Measurements from ENCODE around the gene CAND1. TPM values are rescaled to one million over a fixed set of nuclear protein-coding genes. Genes with fewer than 3 reads are reported as not detected.
"Not testable (repeated sequence)": the region's sequence is repeated elsewhere in the genome, so short reads cannot be mapped to it uniquely, and the experiment has no call there.

The CAND1 gene
- total and polyA plus RNA-seq, 3 donors from 2014 or later: 88.4 to 131 (median 125) TPM

DNA sequence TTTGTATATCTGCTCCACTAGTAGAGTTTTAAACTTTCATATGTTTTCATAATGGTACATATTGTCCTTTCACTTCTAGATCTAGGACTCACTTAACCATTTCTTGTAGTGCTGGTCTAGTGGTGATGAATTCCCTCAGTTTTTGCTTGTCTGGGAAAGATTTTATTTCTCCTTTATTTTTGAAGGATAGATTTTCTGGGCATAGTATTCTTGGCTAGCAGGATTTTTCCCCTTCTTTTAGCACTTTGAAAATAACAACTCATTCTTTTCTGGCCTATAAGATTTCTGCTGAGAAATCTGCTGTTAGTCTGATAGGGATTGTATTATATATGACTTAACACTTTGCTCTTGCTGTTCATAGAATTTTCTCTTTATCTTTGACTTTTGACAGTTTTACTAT lies 69.3 kb downstream of the CAND1 start:
- H3K27me3 ChIP-seq: no peaks in the 10 kb centered on the region
- no peak overlapping the region for H3K27ac ChIP-seq
- H3K4me3 ChIP-seq: no peak overlapping the region
- no peak for TF ChIP-seq POLR2A (IDR thresholded peaks at IDR 0.05)
- TF ChIP-seq, protein P1, sequence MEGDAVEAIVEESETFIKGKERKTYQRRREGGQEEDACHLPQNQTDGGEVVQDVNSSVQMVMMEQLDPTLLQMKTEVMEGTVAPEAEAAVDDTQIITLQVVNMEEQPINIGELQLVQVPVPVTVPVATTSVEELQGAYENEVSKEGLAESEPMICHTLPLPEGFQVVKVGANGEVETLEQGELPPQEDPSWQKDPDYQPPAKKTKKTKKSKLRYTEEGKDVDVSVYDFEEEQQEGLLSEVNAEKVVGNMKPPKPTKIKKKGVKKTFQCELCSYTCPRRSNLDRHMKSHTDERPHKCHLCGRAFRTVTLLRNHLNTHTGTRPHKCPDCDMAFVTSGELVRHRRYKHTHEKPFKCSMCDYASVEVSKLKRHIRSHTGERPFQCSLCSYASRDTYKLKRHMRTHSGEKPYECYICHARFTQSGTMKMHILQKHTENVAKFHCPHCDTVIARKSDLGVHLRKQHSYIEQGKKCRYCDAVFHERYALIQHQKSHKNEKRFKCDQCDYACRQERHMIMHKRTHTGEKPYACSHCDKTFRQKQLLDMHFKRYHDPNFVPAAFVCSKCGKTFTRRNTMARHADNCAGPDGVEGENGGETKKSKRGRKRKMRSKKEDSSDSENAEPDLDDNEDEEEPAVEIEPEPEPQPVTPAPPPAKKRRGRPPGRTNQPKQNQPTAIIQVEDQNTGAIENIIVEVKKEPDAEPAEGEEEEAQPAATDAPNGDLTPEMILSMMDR (IDR thresholded peaks at IDR 0.05): no peak
- intact Hi-C loops (cut with DNase I; ENCODE audit: low total_unique reads): no loop called here
- no peaks in the 10 kb centered on the region for H3K9me3 ChIP-seq
- no peaks in the 10 kb centered on the region for H3K4me1 ChIP-seq
- no peak for DNase-seq
- no peaks in the 10 kb centered on the region for H3K36me3 ChIP-seq (ENCODE audit: low read depth, missing control alignments)

DNA sequence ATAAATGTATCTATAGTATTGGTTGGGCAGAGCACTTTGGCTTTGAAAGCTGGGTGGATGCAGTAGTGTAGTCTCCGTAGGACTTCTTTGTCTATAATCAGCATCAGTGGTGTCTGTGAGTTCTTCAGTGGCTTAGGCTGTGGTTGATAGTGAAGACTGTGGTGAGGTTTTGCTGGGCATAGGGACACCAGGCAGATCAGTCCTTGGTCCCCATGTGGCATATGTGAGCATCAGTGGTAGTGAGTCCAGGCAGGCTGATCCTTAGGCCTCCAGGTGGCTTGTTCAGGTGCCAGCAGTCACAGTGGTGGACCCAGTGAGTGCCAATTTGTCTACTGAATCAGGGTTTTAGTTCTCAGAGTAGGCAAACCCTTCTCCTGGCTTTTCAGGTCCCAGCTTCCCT lies 70.4 kb downstream of the CAND1 start:
- Histone ChIP-seq H3K9me3 (no peaks in the 10 kb centered on the region), H3K4me1 (no peaks in the 10 kb centered on the region), H3K36me3 (ENCODE audit: low read depth, missing control alignments) (no peaks in the 10 kb centered on the region), H3K27ac (no peak overlapping the region), H3K27me3 (no peaks in the 10 kb centered on the region), H3K4me3 (no peak overlapping the region)
- TF ChIP-seq, protein P1 (IDR thresholded peaks at IDR 0.05): no peak
- no peak for TF ChIP-seq POLR2A (IDR thresholded peaks at IDR 0.05)
- DNase-seq: no peak
- 97 to 100% methylated on average over 1 of the region's 1 CpG for WGBS, 2 donors
- intact Hi-C loops (cut with DNase I; ENCODE audit: low total_unique reads): no loop called here

DNA sequence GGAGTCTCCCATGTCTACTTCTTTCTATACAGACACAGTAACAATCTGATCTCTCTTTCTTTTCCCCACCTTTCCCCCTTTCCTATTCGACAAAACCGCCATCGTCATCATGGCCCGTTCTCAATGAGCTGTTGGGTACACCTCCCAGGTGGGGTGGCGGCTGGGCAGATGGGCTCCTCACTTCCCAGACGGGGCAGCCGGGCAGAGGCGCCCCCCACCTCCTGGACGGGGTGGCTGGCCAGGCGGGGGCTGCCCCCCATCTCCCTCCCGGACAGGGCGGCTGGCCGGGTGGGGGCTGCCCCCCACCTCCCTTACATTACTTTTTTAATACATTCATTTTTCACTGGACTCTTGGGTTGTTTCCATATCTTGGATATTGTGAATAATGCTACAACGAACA lies 71.9 kb downstream of the CAND1 start:
- H3K36me3 ChIP-seq (ENCODE audit: low read depth, missing control alignments); H3K9me3 ChIP-seq; intact Hi-C loops (cut with DNase I; ENCODE audit: low total_unique reads); DNase-seq; H3K4me1 ChIP-seq; H3K4me3 ChIP-seq; H3K27me3 ChIP-seq; H3K27ac ChIP-seq: not testable (repeated sequence)
- 88 to 92% methylated on average over 14 of the region's 14 CpGs for WGBS, 2 donors

DNA sequence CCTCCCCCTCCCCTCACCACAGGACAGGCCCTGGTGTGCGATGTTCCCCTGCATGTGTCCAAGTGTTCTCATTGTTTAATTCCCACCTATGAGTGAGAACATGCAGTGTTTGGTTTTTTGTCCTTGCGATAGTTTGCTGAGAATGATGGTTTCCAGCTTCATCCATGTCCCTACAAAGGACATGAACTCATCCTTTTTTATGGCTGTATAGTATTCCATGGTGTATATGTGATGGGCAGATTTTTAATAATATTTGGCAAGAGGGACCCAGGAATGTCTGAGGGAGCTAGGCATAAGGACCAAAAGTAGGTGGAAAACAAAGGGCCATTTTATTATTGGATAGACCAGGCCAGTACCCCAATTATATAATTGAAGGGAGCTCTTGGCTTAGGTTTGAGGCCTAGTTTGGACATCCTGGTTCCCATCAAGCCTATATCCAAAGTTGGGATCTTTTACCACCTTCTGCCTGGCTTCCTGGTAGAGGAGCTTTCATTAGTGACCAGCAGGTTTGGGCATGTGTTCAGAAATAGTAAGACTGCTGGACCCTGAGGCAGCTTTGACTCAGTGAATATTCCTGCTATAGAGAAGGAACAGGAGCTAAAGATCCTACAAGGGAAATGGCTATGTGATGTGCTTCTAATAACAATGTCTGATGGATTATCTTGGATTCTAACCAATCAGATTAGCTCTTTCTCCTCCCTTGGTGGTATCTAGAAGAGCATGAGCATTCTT lies 76.0 kb downstream of the CAND1 start:
- no peak for DNase-seq
- intact Hi-C loops (cut with DNase I; ENCODE audit: low total_unique reads): no loop called here
- no peak overlapping the region for H3K4me3 ChIP-seq
- WGBS, 2 donors: 85 to 92% methylated on average over 2 of the region's 2 CpGs
- no peaks in the 10 kb centered on the region for H3K27me3 ChIP-seq
- no peaks in the 10 kb centered on the region for H3K36me3 ChIP-seq (ENCODE audit: low read depth, missing control alignments)
- TF ChIP-seq POLR2A (IDR thresholded peaks at IDR 0.05): no peak
- TF ChIP-seq, protein P1 (IDR thresholded peaks at IDR 0.05): no peak
- H3K27ac ChIP-seq: no peak overlapping the region
- no peaks in the 10 kb centered on the region for H3K4me1 ChIP-seq
- no peaks in the 10 kb centered on the region for H3K9me3 ChIP-seq

DNA sequence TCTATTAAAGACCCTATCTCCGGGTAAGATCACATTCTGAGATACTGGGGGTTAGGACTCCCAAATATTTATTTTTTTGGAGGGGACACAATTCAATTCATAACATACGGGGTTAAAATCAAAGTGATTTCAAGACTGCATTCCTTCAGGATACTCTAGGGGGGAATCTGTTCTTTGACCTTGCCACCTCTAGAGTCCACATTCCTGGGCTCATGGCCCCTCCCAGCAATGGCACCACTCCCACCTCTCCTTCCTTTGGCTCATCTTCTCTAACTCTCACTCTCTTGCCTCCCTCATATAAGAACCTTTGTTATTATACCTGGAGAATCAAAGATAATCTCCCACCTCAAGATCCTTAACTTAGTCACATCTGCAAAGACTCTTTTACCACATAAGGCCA lies 79.5 kb downstream of the CAND1 start:
- no peaks in the 10 kb centered on the region for H3K9me3 ChIP-seq
- 83 to 98% methylated on average over 2 of the region's 2 CpGs for WGBS, 2 donors
- no peaks in the 10 kb centered on the region for H3K4me1 ChIP-seq
- TF ChIP-seq, protein P1 (IDR thresholded peaks at IDR 0.05): no peak
- no peak for TF ChIP-seq POLR2A (IDR thresholded peaks at IDR 0.05)
- no peaks in the 10 kb centered on the region for H3K36me3 ChIP-seq (ENCODE audit: low read depth, missing control alignments)
- H3K27ac ChIP-seq: no peak overlapping the region
- intact Hi-C loops (cut with DNase I; ENCODE audit: low total_unique reads): no loop called here
- no peaks in the 10 kb centered on the region for H3K27me3 ChIP-seq
- no peak for DNase-seq
- H3K4me3 ChIP-seq: no peak overlapping the region

Data from testis (tissue), 3 donors.